GM18873 (cell line): ENCODE data around the gene POC1B.
"Not testable (repeated sequence)": the region's sequence is repeated elsewhere in the genome, so short reads cannot be mapped to it uniquely, and the experiment has no call there.

Experiments used
- ATAC-seq: cut with Tn5 transposase; IDR thresholded peaks from one replicate; pipeline ENCODE4 v1.9.1; 2021; ENCODE audit warnings: mild to moderate bottlenecking, moderate library complexity, moderate number of reproducible peaks; ENCODE audit not compliant: unreplicated experiment, low FRiP score

Gene POC1B

DNA sequence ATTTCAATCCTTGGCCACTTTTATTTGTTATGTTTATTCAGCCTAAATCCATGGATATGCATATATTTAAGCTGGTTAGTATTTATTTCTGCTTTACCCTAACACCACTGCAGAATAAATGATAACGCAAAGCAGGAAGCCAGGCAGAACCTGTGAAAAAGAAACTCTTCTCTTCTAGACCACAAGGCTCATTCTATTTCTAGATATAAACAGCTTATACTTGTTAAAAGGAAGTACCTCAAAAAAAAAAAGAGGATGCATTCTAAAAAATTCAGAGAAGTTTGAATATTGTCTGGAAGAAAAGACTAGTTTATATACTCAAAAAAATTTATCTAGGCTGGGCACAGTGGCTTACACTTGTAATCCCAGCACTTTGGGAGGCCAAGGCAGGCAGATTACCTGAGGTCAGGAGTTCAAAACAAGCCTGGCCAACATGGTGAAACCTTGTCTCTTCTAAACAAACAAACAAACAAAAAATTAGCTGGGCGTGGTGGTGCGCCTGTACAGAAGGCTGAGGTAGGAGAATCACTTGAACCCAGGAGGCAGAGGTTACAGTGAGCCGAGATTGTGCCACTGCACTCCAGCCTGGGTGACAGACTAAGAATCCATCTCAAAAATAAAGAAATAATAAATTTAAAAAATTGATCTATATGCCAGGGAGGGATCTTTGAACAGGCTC lies 57.1 kb downstream of the POC1B start:
- ATAC-seq = peak; percentile 76

DNA sequence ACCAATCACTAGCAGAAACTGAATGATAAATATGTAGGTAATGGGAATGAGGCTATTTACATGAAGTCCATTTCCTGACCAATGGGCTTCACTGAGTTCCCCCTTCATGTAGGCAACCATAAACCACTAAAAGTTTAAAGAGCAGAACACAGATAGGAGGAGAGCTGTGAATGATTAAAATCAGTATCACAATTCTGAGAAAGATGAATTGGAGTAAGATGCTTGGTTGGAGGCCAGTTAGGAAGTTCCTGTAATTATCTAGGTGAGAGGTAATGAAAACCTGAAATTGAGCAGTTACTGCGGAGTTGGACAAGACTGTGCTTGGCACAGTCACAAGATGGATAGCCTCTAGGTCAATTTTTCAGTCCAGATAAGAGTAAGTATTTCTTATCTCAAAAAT lies 57.8 kb downstream of the POC1B start:
- ATAC-seq = no peak

DNA sequence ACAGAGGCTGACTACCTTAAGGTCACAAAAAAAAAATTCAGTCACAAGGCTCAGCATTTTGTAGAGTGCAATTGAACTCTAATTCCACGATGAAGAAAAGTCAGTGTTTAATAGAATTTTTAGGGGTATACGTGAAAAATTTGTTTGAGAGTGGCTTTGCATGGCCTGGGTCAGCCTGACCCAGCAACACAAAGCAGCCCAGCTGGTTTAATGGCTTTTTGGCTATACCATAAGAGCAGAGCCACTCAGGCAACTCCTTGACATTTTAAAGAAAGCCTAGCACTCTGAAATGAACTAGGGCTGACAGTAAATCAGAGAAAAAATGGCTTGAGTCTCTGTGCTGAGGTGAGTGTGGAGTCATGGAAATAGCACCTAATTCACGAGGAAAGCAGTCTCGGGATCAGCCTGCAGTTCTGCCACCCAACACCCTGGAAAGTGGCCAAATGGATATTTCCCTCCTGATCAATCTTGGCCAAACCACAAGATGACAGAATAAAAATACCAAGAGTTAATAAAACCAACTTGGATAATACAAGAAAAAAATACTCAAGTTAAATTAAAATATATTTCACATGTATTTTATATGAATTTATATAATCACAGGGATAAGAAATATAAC lies 60.8 kb downstream of the POC1B start:
- ATAC-seq = no peak

DNA sequence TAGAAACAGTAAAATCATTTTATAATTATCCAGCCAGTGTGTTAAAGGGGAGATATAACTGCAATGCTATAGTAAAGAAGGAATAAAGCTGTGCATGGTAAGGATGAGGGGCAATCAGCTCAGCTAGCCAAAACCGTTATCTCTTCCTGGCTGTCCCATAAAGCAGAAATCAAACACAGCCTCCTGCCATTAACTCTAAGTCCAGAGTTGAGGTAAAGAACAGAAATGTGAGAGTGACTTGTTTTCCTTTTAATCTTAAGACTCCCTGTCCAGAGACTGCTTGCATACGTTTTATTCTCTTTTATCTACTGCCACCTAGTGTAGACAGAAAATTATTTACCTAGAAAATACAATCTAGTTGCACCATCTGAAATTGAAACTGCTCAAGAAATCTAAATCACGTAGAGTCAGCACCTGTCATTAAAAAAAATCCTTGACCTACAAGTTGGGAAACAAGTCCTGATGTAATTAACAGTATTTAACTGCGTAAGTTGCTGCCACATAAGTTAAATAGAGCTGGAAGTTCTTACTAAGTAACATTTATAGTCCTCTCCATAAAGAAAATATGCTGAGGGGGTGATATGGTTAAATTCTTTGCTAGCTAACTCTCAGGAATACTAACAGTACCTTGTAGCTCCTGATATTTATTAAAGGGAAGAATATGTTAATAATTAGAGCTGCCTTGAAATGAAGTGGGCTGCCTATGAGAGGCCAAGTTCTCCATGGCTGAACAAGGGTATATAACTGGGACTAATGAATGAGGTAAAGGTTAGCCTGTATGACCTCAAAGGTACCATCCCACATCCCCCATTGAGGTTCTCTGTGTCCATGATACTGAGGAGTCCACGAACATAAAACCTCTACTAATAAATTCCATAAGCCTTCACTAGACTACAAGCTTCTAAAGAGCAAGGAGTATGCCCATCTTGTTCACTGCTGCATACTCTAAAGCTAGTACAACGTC lies 63.9 kb downstream of the POC1B start:
- peak; percentile 82 for ATAC-seq

DNA sequence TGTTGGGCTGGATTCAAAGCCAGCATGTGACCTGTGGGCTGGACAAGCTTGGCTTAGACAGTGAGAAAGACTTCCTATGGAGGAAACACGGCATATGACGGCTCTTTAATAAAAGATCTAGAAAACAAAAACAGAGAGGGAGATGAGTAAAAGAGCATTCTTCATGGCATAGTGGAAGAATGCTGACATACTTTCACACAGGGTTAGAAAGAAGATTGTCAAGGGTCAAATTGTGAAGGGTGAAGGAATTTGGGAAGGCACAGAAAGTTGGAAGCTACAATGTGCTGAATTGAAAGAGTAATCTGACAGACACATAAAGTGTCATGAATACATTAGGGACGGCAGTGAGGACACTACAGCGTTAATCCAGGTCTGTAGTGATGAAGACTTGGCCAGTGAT lies 64.7 kb downstream of the POC1B start:
- no peak for ATAC-seq

DNA sequence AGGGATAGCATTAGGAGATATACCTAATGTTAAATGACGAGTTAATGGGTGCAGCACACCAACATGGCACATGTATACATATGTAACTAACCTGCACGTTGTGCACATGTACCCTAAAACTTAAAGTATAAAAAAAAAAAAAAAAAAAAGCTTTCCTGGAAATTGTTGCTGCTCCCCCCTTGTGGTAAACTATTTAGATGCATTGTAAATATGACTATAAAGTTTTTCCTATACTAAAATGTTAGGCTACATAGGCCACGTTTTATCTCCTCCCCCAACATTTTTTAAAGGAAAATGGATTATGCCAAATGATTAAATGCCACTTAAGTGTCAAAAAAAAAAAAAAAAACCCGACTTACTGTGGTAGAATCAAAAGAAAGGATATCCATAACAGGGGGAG lies 66.6 kb downstream of the POC1B start:
- ATAC-seq = not testable (repeated sequence)

DNA sequence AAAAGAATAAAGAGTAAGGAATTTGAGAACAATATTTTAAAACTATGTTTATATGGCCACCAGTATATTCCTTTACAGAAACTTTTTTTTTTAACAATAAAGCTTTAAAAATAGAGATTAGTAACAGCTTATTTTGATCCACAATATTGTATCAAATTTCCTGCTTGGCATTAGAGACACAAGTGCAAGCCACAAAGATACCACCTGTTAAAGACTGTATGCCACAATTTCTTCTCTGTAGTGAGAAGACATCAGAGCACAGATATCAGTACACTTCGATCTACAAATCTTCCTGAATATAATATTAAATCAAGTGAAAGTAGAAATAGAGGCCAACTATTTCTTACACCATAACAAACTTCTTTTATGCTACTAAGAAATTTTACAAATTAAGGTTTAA lies 69.3 kb downstream of the POC1B start:
- ATAC-seq = no peak

DNA sequence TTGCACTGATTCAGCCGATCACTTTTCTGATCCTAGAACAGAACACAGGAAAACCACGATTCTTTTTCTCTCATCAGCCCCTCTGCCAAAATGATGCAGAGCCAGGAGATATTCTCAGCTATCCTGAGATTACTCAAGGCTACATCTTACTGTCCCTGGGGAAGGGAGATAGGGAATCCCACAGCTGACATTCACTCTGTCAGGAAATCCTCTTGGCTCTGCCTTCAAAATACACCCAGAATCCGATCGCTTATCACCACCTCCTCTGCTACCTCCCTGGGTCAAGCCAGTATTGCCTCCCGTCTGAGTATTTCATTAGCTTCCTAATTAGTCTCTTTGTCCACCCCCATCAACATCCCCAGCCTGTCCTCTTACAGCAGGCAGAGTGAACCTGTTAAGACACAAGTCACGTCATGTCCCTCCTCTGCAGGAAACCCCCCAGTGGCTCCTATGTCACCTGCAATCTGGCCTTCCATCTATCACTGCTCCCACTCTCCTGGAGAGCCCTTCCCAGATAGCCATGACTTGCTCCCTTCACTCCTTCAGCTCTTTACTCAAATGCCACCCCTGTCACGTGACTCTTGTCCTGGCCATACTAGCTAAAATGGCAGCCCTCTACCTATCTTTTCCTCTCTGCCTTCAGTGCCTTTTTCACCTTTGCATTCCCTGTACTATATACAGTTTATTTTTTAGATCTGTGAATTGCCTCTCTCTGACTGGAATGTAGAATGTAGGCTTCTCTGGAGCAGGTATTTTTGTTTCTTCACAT lies 71.6 kb downstream of the POC1B start:
- no peak for ATAC-seq

DNA sequence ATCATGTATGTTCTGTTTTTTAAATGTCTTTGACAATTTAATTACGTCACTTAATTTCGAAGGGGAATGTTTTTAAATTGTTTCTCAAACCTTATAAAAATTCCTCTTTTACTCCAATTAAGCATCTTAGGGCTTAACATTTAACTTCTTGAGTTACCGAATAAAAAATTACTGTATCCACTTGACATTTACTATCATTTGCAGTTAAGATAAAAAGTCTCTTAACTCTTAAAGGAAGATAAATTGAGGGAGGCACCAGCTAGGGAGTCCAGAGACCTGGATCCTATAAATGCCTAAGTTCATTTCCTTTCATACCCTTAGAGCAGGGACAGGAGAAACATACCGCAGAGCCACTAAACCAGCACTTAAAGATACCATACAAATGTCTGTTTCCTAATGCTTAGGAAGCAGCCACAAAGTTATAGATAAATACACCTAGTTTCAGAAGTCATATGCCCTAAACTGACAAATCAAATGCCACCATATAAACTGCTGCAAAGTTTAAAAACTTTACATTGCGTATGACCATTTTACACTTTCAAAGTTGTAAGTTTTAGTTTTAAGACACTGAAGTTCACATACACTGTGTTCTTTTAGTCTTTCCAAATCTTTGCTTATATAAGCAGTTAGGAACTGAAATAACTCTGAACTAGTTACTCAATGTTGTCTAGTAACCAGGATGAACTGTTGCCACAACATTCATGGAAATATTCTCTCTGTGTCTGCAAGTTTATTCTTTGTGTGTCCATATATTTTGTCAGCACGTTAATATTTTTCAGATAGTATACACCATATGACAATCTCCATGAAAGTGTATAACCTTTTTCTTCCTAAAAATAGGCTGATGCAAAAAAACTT lies 72.5 kb downstream of the POC1B start:
- ATAC-seq = no peak

DNA sequence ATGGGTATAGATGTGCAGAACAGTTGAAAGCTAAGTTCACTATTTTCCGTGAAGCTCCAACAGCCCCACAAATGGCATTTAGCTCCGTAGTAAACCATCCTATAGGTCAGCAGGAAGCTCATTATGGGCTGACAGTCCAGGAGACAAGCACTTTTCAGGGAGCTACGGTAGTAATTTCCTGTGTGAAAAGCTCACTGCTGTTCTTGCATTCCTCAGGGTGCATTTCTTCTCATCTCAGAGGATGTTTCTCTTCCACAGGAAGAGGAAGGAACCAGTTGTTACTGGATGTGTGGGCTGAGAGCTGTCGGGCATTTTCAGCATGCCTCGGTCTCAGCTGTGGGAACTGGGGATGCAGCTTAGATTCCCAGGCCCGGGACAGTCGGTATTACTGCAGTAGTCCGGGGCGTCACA lies 74.0 kb downstream of the POC1B start:
- ATAC-seq = no peak

DNA sequence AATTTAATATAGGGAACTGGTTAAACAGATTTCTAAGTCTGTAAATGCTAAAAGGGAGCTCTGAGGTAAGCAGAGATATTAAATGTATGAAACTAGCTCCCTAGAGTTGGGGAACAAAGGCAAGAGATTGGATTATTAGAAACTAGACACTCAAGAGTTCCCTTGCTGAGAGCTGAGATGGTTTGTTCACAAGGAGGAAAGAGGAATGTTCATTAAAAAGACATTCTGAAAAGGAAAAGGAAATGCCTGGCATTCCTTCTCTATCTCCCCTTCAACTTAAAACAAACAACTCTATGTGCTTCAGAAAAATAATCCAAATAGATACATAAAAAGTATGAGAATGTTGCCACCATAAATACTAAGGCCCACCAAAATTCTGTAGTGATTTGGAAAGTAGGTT lies 74.9 kb downstream of the POC1B start:
- ATAC-seq = no peak

DNA sequence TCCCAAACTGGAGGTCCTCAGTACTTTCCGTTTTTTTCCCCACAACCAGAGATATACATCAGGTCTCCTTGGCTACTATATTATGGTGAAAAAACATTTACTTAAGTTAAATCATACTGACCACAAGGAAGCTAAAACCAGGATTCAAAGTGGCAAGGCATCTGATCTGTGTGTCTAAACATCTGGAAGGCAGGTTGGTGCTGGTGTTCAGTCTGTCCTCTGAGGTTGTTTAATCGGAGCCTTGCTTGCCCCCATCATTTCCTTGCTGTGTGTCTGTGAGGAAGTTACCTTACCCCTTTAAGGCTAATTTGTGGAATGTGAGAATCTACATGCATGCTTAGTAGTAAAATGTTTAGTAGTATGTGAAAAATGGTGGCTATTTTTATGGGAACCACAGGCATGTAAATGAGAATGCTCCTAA lies 76.9 kb downstream of the POC1B start:
- no peak for ATAC-seq

DNA sequence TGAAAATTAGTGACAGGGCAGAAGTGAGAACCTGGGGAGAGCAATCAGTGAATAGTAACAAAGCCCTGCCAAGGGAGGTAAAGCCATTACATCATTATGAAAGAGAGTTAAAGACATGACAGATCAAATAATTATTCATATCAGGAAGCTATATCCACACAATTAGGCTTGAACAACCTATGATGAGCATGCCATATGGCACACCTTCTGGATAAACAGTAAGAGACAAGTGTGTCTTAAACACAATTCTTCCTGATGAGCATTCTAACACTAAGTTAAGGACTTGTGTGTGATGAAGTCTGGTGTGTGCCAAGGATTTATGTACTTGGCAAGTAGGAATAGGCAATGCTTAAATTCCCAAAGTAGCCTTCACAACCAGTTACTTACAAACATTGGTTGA lies 77.3 kb downstream of the POC1B start:
- ATAC-seq = no peak

DNA sequence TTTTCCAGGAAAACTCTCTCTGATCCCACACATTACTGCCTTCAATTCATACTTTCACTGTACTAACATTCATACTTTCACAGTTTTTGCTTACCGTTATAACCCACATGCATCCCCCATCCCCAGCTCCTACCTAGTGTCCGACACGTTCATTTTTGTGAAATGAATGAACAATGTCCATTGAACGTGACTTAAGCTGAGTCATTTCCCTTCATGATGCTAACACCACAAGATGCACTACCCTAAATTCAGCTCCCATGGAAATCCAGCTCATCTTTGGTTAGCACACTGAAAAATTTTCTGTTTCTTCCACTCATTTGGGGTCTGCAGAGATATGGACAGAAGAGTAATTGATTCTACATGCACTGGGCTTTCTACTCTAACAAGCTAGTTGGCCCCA lies 85.9 kb downstream of the POC1B start:
- ATAC-seq = no peak

DNA sequence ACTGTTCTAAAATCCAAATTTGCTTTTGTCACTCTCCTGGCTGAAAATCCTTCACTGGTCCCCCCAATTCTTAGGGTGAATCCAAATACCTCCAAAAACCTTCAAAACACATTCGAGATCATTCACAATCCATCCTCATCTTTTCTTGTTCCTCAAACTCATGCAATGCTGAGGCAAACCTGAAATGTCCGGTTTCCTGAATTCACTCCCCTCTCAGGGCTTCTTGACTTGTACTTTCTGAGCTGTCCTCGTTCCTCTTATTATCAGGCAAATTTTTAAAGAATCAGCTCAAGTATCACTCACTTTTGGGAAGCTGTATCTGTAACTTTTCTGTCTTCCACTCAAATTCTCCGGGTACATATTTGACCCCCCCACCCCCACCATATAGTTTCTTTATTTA lies 88.6 kb downstream of the POC1B start:
- ATAC-seq = no peak

DNA sequence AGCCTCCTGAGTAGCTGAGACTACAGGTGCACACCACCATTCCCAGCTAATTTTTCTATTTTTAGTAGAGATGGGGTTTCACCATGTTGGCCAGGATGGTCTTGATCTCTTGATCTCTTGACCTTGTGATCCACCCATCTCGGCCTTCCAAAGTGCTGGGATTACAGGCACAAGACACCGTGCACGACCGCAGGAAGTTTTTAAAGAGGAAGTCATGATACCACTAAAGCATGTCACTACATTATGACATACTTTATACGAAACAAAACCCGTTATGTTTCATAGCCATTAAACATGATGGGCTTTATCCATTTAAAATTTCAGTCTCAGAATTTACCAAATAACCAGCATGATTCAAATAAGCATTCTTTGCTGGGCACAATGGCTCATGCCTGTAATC lies 89.8 kb downstream of the POC1B start:
- no peak for ATAC-seq

DNA sequence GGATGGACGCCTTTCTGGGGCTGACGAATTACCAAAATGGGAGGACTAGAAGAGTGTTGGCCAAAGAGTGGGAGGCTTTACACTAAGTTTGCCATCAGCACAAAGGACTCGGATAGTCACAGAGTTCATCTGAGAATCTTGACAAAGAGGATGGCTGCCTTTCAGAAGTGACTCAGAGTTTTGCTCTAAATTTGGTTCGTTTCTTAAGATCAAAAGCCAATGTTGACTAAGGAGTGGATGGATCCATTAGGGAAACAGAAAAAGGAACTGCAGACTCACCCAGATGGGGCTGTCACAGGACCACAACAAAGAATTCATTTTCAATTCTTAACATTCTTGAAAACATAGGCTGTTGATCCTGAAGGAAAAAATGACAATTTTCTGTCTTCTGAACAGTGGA lies 92.2 kb downstream of the POC1B start:
- ATAC-seq = no peak

DNA sequence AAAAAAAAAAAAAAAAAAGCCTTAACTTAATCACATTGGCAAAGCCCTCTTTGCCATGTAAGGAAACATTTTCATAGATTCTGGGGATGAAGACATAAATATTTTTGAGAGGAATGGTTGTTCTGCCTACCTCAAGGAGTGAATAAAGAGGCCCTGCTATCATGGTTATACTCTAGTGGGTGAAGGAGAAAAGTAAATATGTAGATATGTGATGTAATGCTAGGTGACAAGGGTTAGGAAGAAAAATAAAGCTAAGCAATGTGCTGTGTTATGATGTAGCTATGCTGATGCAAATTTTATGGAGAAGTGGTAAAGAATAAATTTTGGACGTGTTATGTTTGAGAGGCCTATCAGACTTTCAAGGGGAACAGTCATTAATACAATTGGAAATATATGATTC lies 93.5 kb downstream of the POC1B start:
- no peak for ATAC-seq

DNA sequence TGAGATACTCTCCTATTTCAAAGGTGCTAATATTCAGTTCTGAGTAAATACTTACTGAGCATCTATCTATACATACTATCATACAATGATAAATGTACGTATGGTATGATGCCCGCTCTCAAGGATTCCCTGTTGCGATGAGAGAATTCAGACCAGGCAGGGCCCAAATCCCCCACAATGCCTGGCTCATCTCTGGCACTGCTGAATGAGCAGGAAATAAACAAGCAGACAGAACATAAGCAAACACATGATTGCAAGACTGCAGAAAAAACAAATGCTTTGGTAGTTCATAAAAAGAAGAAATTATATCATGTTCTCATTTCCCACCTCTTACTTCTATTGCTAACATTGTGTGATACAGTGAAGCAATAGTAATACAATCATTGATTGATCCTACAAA lies 96.3 kb downstream of the POC1B start:
- ATAC-seq = no peak
